Activated CD4-positive, alpha-beta T cell treated with anti-CD3 and anti-CD28 coated beads for 1 hour (primary cell): ENCODE data around the gene PNLDC1.
"Not testable (repeated sequence)": the region's sequence is repeated elsewhere in the genome, so short reads cannot be mapped to it uniquely, and the experiment has no call there.

Experiments
- DNase-seq: peaks from one replicate; pipeline ENCODE4 v3.0.0-alpha.2; 2020

Gene PNLDC1

GRCh38 chr6:159788753-159789376 is 11.2 kb upstream of the PNLDC1 start:
- no peak for DNase-seq

- DNase-seq = peak; percentile 98
Observed at GRCh38 chr6:159789377-159790148, 10.5 kb upstream of the PNLDC1 start, which contains the start of gene TCP1. TCP1 (minus strand) TSS chr6:159789602; CDS start chr6:159789468, 134 bp downstream.

GRCh38 chr6:159790149-159790955 is 9.7 kb upstream of the PNLDC1 start, which contains the start of gene MRPL18:
MRPL18 (plus strand) TSS chr6:159790467; CDS start chr6:159790588, 121 bp downstream.
- DNase-seq = peak; percentile 76

- DNase-seq = no peak
Observed at GRCh38 chr6:159790956-159791598, 9.0 kb upstream of the PNLDC1 start.

GRCh38 chr6:159794976-159795375 is 5.1 kb upstream of the PNLDC1 start:
- DNase-seq = not testable (repeated sequence)

GRCh38 chr6:159797554-159797953 is 2.5 kb upstream of the PNLDC1 start:
- no peak for DNase-seq

- DNase-seq = no peak
Observed at GRCh38 chr6:159801935-159802334, 1.9 kb downstream of the PNLDC1 start.

GRCh38 chr6:159804504-159804903 is 4.4 kb downstream of the PNLDC1 start:
- no peak for DNase-seq

GRCh38 chr6:159805440-159806020 is 5.5 kb downstream of the PNLDC1 start:
- no peak for DNase-seq

GRCh38 chr6:159806021-159806458 is 6.0 kb downstream of the PNLDC1 start:
- DNase-seq = no peak

- no peak for DNase-seq
Observed at GRCh38 chr6:159807150-159807858, 7.2 kb downstream of the PNLDC1 start.

- DNase-seq = no peak
Observed at GRCh38 chr6:159808647-159809046, 8.6 kb downstream of the PNLDC1 start.

GRCh38 chr6:159809149-159809548 is 9.1 kb downstream of the PNLDC1 start:
- no peak for DNase-seq

- DNase-seq = no peak
Observed at GRCh38 chr6:159813781-159814180, 13.7 kb downstream of the PNLDC1 start.

- no peak for DNase-seq
Observed at GRCh38 chr6:159815410-159815809, 15.3 kb downstream of the PNLDC1 start.

- not testable (repeated sequence) for DNase-seq
Observed at GRCh38 chr6:159816775-159817174, 16.7 kb downstream of the PNLDC1 start.

- DNase-seq = no peak
Observed at GRCh38 chr6:159817951-159818739, 18.1 kb downstream of the PNLDC1 start.

GRCh38 chr6:159819098-159819497 is 19.0 kb downstream of the PNLDC1 start:
- DNase-seq = no peak

- DNase-seq = peak; percentile 14
Observed at GRCh38 chr6:159819932-159820640, 20.0 kb downstream of the PNLDC1 start.

- no peak for DNase-seq
Observed at GRCh38 chr6:159821122-159821521, 21.0 kb downstream of the PNLDC1 start.
